GM18502 (cell line): ENCODE results near the gene TGM1.

ENCODE experiments used
- ATAC-seq: cut with Tn5 transposase; IDR thresholded peaks from one replicate; pipeline ENCODE4 v1.9.1; 2021; ENCODE audit warnings: mild to moderate bottlenecking; ENCODE audit not compliant: unreplicated experiment, poor library complexity

TGM1 gene

DNA sequence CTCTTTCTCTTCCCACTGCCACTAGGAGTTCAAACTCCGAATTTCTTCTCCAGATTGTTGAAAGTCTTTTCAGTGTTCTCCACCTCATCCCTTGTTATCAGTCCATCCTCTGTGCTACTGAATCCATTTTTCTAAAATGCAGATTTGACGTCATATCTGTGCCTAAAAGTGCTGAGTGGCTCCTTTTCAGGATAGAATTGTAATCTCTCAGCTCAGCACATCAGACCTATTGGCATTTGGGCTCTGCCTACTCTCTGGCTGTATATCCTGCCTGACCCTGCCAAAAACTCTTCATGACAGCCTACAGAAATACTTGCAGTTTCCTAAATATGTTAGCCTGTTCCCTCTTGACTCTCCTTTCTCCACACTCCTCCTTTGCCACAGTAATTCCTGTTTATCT, 9.5 kb upstream of the TGM1 start:
- ATAC-seq: no peak

GRCh38 chr14:24271834-24272263, 8.9 kb upstream of the TGM1 start:
- ATAC-seq: no peak

DNA sequence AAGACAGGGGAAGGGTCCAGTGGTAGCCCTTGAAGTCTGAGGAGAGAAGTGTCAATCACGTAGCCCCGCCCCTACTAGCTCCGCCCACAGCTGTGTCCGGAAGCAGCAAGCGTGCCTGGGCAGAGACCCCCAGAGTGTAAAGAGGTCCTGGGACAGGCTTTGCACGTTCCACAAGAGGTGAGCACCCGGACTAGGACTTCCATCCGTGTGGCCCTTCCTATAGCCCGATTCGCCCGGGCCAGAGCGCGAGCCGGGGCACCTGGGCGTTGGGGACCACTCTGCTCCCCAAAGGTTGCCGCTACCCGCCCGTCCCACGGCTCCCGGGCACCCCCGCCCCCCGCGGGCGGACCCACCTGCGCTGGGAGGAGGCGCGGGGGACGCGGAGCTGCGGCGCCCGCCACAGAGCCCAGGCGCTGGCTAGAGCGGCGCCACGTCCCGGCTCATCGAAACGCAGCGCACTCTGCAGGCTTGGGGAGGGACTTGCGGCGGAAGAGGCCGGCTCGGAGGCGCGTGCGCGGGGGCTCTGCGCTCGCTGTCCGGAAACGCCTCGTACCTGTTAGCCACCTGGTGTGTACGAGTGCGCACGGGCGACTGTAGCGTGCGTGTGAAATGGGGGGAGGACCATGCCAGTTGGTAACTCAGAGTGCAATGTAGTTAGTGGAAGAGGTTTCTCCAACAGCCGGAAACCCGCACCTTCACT, 8.3 kb upstream of the TGM1 start, which contains the start of gene RABGGTA:
TSS of gene RABGGTA (minus strand) at position 464 of the 700 bp plus-strand sequence. CDS start 482 bp downstream, outside the sequence.
- peak; percentile 89 for ATAC-seq

- ATAC-seq: peak; percentile 1
These were observed 7.7 kb upstream of the TGM1 start for GRCh38 chr14:24270537-24271133.

GRCh38 chr14:24269910-24270536, 7.0 kb upstream of the TGM1 start:
- no peak for ATAC-seq

- no peak for ATAC-seq
These were observed 6.4 kb upstream of the TGM1 start for GRCh38 chr14:24269368-24269767.

DNA sequence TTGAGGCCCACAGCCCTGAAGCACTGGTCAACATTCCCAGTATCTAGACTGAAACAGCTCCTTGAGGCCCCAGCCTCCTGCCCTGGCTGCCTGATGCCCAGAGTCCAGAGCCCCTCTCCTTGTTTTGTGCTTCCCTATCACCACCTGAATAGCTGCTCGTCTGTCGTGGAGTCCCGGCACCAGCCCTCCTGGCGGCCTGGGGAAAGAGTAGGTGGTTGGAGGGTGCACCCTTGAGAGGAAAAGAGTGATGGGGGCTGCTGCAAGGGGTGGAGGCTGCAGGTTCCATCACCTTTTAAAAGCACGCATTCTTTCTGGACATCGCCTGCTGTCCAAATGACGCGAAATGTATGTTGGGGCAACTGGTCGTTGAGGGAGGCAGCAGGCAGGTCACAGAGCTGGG, 5.2 kb upstream of the TGM1 start:
- ATAC-seq: no peak

GRCh38 chr14:24267516-24267915, 4.5 kb upstream of the TGM1 start:
- no peak for ATAC-seq

- no peak for ATAC-seq
These were observed 3.6 kb upstream of the TGM1 start for GRCh38 chr14:24266344-24267244.

GRCh38 chr14:24264298-24264697, 1.3 kb upstream of the TGM1 start:
- ATAC-seq: no peak

- ATAC-seq: no peak
These were observed 871 bp upstream of the TGM1 start for GRCh38 chr14:24263848-24264247.

GRCh38 chr14:24261969-24262327, 1.0 kb downstream of the TGM1 start:
- ATAC-seq: no peak

- no peak for ATAC-seq
These were observed 1.6 kb downstream of the TGM1 start for GRCh38 chr14:24261256-24261968.

DNA sequence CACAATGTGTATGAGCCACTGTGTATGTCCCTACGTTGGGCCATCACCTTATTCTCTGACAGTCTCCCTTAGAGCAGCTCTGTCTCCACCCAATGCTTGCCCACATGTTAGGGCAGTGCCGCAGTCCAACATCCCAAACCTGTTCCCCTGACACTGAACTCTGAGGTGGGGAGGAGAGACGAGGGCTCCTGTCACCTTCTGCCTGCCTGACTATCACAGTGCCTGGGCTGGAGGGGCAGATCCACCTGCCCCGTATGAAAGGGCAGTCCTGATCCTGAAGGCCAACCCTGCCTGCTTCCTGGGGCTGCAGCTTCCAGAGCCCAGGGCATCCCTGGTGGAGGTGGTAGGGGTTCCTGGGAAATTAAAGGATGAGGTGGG, 2.2 kb downstream of the TGM1 start:
- ATAC-seq: no peak

- ATAC-seq: no peak
These were observed 2.8 kb downstream of the TGM1 start for GRCh38 chr14:24260026-24260779.

GRCh38 chr14:24259282-24260025, 3.5 kb downstream of the TGM1 start:
- no peak for ATAC-seq

DNA sequence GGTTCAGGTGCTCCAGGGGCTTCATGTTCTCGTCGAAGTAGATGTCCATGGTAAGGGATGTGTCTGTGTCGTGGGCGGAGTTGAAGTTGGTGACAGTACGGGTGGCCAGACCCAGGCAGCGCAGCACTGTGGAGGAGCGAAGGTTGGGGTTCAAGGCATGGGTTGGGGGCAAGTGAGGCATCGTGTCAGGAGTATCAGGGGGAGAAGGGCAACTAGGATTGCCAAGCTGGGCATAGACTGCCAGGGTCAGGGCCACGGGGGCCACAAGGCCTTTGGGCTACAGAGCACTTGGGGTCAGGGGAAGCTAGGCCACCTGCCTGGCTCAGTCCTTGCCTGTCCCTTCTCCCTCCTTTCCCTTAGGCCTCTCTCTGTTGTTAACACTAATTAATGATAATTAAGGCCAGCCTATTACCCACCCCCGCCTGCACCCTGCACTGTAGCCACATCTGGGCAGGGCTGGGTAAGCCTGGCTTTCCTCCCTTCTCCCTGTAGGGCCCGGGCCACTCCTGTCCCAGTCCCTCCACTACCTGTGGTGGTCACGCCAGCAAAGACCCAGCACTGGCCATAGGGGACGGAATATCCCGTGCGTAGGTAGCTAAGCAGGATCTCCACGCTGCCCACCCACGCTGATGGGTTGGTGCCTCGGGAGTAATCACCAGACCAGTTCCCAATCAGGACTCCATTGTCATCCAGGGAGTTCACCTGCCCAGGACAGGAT, 4.3 kb downstream of the TGM1 start:
- ATAC-seq: no peak

GRCh38 chr14:24258119-24258518, 4.9 kb downstream of the TGM1 start:
- ATAC-seq: no peak
